ENCODE results near the gene BAK1. TPM values are rescaled to one million over a fixed set of nuclear protein-coding genes. Genes with fewer than 3 reads are reported as not detected.
A peak's percentile ranks its signal among the peaks of the same experiment; 100 is the strongest.
"Not testable (repeated sequence)": the region's sequence is repeated elsewhere in the genome, so short reads cannot be mapped to it uniquely, and the experiment has no call there.

The BAK1 gene
- total and polyA plus RNA-seq, 2 experiments from 2014 or later = 18.8 to 30.7 TPM

DNA sequence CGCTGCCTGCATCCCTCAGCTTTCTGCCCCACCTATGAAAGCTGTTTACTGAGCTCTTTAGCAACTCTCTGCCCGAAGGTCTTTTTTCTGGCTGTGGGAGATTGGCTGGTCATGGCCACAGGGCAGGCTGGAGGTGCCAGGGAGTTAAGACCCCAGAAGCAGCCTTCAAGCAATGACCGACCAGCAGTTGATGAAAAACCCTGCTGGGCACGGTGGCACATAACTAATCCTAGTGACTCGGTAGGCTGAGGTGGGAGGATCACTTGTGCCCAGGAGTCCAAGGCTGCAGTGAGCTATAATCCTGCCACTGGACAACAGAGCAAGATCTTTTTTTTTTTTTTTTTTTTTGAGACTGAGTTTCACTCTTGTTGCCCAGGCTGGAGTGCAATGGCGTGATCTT lies 20.7 kb upstream of the BAK1 start:
- Histone ChIP-seq H3K4me3 (no peak overlapping the region), H3K36me3 (ENCODE audit: low read depth) (no peaks in the 10 kb centered on the region), H3K9ac (no peak overlapping the region), H3K79me2 (ENCODE audit: insufficient read depth) (no peaks in the 10 kb centered on the region), H3K4me1 (ENCODE audit: insufficient read depth) (no peaks in the 10 kb centered on the region), H3K9me2 (ENCODE audit: insufficient read depth) (no peaks in the 10 kb centered on the region), H3K27ac (no peak overlapping the region), H3F3A (ENCODE audit: insufficient read depth) (no peaks in the 10 kb centered on the region), H3K4me2 (ENCODE audit: unreplicated experiment) (no peak overlapping the region), H3K9me3 (ENCODE audit: low read depth) (no peaks in the 10 kb centered on the region), H4K20me1 (ENCODE audit: insufficient read depth) (no peaks in the 10 kb centered on the region), H2AFZ (no peak overlapping the region), H3K27me3 (replicated peaks; ENCODE audit: insufficient read depth) (no peaks in the 10 kb centered on the region)
- WGBS, 2 experiments (ENCODE audit: low coverage in 1 of 2, low lambda C conversion rate in 2 of 2, missing lambda C conversion rate in 2 of 2) = 90 to 94% methylated on average over 6 of the region's 6 CpGs
- no peak for DNase-seq
- TF ChIP-seq EZH2 (IDR thresholded peaks at IDR 0.05; ENCODE audit: insufficient read depth, poor library complexity, severe bottlenecking) (no peak), EZH2phosphoT487 (IDR thresholded peaks at IDR 0.05; ENCODE audit: insufficient read depth, low read depth) (no peak)
- in situ Hi-C loops (cut with MboI) = no loop called here

DNA sequence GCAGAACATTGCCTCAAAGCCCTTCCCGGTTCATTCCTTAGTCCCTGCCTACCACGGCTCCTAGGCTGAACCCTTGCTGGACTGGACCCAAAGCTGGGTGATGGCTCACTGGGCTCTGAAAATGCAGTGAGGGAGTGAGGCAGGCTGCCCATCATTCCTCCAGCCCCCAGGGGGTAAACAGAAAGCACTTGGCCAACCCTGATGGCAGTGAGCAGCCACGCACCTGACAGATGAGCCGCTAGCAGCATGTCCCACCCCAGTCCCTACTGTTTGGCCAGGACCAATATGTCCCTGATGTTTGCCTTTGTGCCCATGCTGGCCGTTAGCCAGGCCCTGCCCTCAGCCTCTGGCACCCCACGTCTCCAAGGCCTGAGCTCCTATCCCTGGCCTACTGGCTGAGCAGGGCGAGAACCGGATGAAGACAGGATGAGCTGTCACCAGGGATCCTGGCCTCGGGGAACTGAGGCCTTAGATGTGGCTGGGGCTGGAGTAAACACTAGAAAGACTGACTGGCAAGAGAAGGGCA lies 19.4 kb upstream of the BAK1 start:
- H3K9me2 ChIP-seq (ENCODE audit: insufficient read depth) = no peaks in the 10 kb centered on the region
- H3K27ac ChIP-seq = no peak overlapping the region
- no peaks in the 10 kb centered on the region for H3K4me1 ChIP-seq (ENCODE audit: insufficient read depth)
- H3K9ac ChIP-seq = no peak overlapping the region
- H3K27me3 ChIP-seq (replicated peaks; ENCODE audit: insufficient read depth) = no peaks in the 10 kb centered on the region
- no peaks in the 10 kb centered on the region for H3K36me3 ChIP-seq (ENCODE audit: low read depth)
- no peak overlapping the region for H3K4me3 ChIP-seq
- no peak overlapping the region for H3K4me2 ChIP-seq (ENCODE audit: unreplicated experiment)
- no peaks in the 10 kb centered on the region for H4K20me1 ChIP-seq (ENCODE audit: insufficient read depth)
- H3K9me3 ChIP-seq (ENCODE audit: low read depth) = no peaks in the 10 kb centered on the region
- in situ Hi-C loops (cut with MboI) = loop anchor here (25.0 kb wide), 1 partner anchor 438 kb away; no protein-coding TSS in a partner anchor
- no peak overlapping the region for H2AFZ ChIP-seq
- TF ChIP-seq EZH2phosphoT487 (IDR thresholded peaks at IDR 0.05; ENCODE audit: insufficient read depth, low read depth) = no peak
- no peak for TF ChIP-seq EZH2 (IDR thresholded peaks at IDR 0.05; ENCODE audit: insufficient read depth, poor library complexity, severe bottlenecking)
- H3F3A ChIP-seq (ENCODE audit: insufficient read depth) = no peaks in the 10 kb centered on the region
- H3K79me2 ChIP-seq (ENCODE audit: insufficient read depth) = no peaks in the 10 kb centered on the region
- WGBS, 2 experiments (ENCODE audit: low coverage in 1 of 2, low lambda C conversion rate in 2 of 2, missing lambda C conversion rate in 2 of 2) = 62 to 72% methylated on average over 9 of the region's 9 CpGs
- DNase-seq = peak; percentile 51

DNA sequence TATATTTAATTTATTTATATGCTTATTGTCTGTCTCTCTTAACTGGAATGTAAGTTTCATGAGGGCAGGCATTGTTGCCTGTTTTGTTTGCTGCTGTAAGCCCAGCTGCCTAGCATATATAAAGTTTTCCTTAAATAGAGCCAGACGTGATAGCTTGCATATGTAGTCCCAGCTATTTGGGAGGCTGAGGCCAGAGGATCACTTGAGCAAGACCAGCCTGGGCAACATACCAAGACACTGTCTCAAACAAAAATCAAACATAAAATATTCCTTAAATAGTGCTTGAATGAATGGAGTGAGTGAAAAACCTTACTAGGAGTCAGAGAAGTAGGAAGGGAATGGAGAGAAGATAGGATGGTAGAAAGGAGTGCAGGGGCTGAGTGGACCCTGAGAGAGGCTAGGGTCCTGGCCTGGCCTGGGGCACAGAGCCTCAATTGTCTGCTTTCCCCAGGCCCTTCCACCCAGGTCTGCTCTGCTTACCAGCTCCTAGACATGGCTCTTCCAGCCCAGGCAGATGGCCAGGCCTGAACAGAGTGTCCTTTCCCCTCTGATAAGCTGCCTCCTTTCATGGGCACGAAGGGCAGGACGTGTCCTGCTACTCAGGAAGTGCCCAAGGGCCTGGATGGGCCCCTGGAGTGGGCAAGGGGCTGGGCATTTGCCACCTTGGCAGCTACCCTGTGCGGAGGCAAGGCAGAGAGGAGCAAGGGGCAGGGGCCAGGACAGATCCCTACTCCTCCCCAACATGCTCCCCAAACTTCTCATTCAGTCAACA lies 17.7 kb upstream of the BAK1 start:
- no peak for DNase-seq
- no peak for TF ChIP-seq EZH2phosphoT487 (IDR thresholded peaks at IDR 0.05; ENCODE audit: insufficient read depth, low read depth)
- no peak for TF ChIP-seq EZH2 (IDR thresholded peaks at IDR 0.05; ENCODE audit: insufficient read depth, poor library complexity, severe bottlenecking)

DNA sequence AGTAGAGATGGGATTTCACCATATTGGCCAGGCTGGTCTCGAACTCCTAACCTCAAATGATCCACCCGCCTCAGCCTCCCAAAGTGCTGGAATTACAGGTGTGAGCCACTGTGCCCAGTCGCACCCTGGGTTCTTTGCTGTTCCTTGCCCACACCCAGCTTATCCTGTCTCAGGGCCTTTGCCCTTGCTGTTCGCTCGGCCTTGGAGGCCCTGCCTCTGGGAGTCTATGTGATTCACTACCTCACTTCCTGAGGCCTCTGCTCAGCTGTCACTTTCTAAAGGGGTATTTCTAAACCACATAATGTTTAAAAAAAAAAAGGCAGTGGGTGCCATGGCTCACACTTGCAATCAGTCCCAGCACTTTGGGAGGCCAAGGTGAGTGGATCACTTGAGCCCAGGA lies 16.8 kb upstream of the BAK1 start:
- H3K4me3 ChIP-seq; H4K20me1 ChIP-seq (ENCODE audit: insufficient read depth); H3K9me3 ChIP-seq (ENCODE audit: low read depth); H3K27ac ChIP-seq; H3K9me2 ChIP-seq (ENCODE audit: insufficient read depth); H3K27me3 ChIP-seq (replicated peaks; ENCODE audit: insufficient read depth); H3K4me1 ChIP-seq (ENCODE audit: insufficient read depth); H2AFZ ChIP-seq; DNase-seq; H3F3A ChIP-seq (ENCODE audit: insufficient read depth); H3K79me2 ChIP-seq (ENCODE audit: insufficient read depth); H3K9ac ChIP-seq; H3K4me2 ChIP-seq (ENCODE audit: unreplicated experiment); H3K36me3 ChIP-seq (ENCODE audit: low read depth): not testable (repeated sequence)
- WGBS, 2 experiments (ENCODE audit: low coverage in 1 of 2, low lambda C conversion rate in 2 of 2, missing lambda C conversion rate in 2 of 2) = 92 to 98% methylated on average over 5 of the region's 5 CpGs
- in situ Hi-C loops (cut with MboI) = loop anchor here (25.0 kb wide), 1 partner anchor 440 kb away; no protein-coding TSS in a partner anchor

More for the DNA sequence above, 17.7 kb upstream of the BAK1 start:
- 92% methylated on average over 4 of the region's 4 CpGs for WGBS, 2 experiments (ENCODE audit: low coverage in 1 of 2, low lambda C conversion rate in 2 of 2, missing lambda C conversion rate in 2 of 2)
- Histone ChIP-seq H3K27ac (no peak overlapping the region), H3K9ac (no peak overlapping the region), H3K27me3 (replicated peaks; ENCODE audit: insufficient read depth) (no peaks in the 10 kb centered on the region), H2AFZ (no peak overlapping the region), H3K4me2 (ENCODE audit: unreplicated experiment) (no peak overlapping the region), H3K4me1 (ENCODE audit: insufficient read depth) (no peaks in the 10 kb centered on the region), H3K36me3 (ENCODE audit: low read depth) (no peaks in the 10 kb centered on the region), H3K9me3 (ENCODE audit: low read depth) (no peaks in the 10 kb centered on the region), H3K4me3 (no peak overlapping the region), H3K9me2 (ENCODE audit: insufficient read depth) (no peaks in the 10 kb centered on the region), H3K79me2 (ENCODE audit: insufficient read depth) (no peaks in the 10 kb centered on the region), H4K20me1 (ENCODE audit: insufficient read depth) (no peaks in the 10 kb centered on the region), H3F3A (ENCODE audit: insufficient read depth) (no peaks in the 10 kb centered on the region)
- in situ Hi-C loops (cut with MboI) = loop anchor here (25.0 kb wide), 1 partner anchor 440 kb away; no protein-coding TSS in a partner anchor

Data from GM23248 (cell line).